Small intestine (tissue), 7 donors: ENCODE measurements around the gene CELF2. TPM values are rescaled to one million over a fixed set of nuclear protein-coding genes. Genes with fewer than 3 reads are reported as not detected.

ENCODE experiments used
- DNase-seq, 2 donors: peaks; one replicate each; pipeline versions ENCODE4 v3.0.0 to v3.0.0-alpha.2; 2013
- FAIRE-seq: peaks from 2 replicates; lab custom pipeline; 2012; peaks lifted over from hg19 to GRCh38; lab: Jason Lieb, UNC
- H3K27ac ChIP-seq, 3 donors: one replicate each; pipeline ENCODE4 v1.5.1; 2013; ENCODE audit warnings: low read length in 2 of 3, mild to moderate bottlenecking in 2 of 3, control low read depth in 1 of 3, inconsistent platforms in 1 of 3, low read depth in 1 of 3, moderate library complexity in 1 of 3
- H3K27me3 ChIP-seq, 3 donors: one replicate each; pipeline ENCODE4 v1.6.1; 2013; ENCODE audit warnings: low read length in 3 of 3, inconsistent platforms in 1 of 3; ENCODE audit not compliant: control insufficient read depth in 3 of 3, insufficient read depth in 3 of 3
- H3K36me3 ChIP-seq, 3 donors: one replicate each; pipeline ENCODE4 v1.6.1; 2013; ENCODE audit warnings: low read length in 3 of 3, inconsistent platforms in 1 of 3, low read depth in 1 of 3, mild to moderate bottlenecking in 1 of 3, moderate library complexity in 1 of 3; ENCODE audit not compliant: control insufficient read depth in 3 of 3, insufficient read depth in 2 of 3
- H3K4me1 ChIP-seq, 3 donors: one replicate each; pipeline ENCODE4 v1.6.1; 2013; ENCODE audit warnings: low read length in 2 of 3, inconsistent platforms in 1 of 3, low read depth in 1 of 3, mild to moderate bottlenecking in 1 of 3, moderate library complexity in 1 of 3; ENCODE audit not compliant: control insufficient read depth in 3 of 3, insufficient read depth in 2 of 3
- H3K4me3 ChIP-seq, 3 donors: one replicate each; pipeline ENCODE4 v1.5.1; 2013; ENCODE audit warnings: low read length in 3 of 3, control low read depth in 1 of 3, inconsistent platforms in 1 of 3, low read depth in 1 of 3, mild to moderate bottlenecking in 1 of 3, moderate library complexity in 1 of 3
- H3K9me3 ChIP-seq, 2 donors: one replicate each; pipeline ENCODE4 v1.6.1; 2013; ENCODE audit warnings: low read depth in 1 of 2, low read length in 1 of 2; ENCODE audit not compliant: control insufficient read depth in 2 of 2, insufficient read depth in 1 of 2
- WGBS, 3 donors: extraction: QIAGEN DNeasy Blood & Tissue Kit; methylation state at CpG; one replicate each; pipeline ENCODE4 v1.1.7; 2013; 5-methylcytosine and 5-hydroxymethylcytosine counted together
- polyA plus RNA-seq, 4 donors: library from polyadenylated mRNA; stranded (reverse) in 3 of 4; unstranded in 1 of 4; fragments of 200-250 nt in 3 of 4; fragments of 120-200 nt in 1 of 4; gene quantifications; one replicate each; pipeline versions ENCODE4 v1.2.1 to v1.2.3, GENCODE V29; 2013
- donor health status: healthy with polysubstance abuse.
- donor health status: control.
- donor health status: control.
- donor health status: Bipolar disorder and iron deficiency.
- donor health status: healthy.

CELF2 gene
- polyA plus RNA-seq, 4 donors: 1.8 to 11.6 (median 6.1) TPM

DNA sequence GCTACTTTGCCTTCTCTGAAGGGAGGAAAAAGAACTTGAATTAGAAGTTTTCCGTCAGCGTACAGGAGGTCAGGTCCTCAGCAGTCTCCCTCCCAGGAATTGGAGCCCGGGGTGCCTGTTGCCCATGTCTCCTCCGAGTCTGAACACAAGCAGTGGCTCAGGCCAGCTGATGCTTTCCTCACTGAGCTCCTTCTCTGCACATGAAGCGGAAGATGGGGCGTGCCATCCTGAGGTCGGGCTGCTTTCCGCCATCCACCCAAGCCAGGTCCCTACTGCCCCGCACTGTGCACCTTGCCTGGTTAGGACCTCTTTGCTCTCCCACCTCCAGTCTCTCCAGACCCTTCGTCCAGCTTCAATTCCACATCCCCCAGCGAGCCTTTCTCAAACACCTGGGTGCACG is 237.5 kb downstream of the CELF2 start:
- H3K4me1 ChIP-seq: no peaks in the 10 kb centered on the region
- 93 to 97% (median 96%) methylated on average over 12 of the region's 12 CpGs for WGBS, 3 donors
- no peaks in the 10 kb centered on the region for H3K9me3 ChIP-seq
- H3K36me3 ChIP-seq: peaks cover 2% of the 10 kb centered on the region in 3 donors
- no peak overlapping the region for H3K4me3 ChIP-seq
- H3K27me3 ChIP-seq: no peaks in the 10 kb centered on the region
- H3K27ac ChIP-seq: no peak overlapping the region
- DNase-seq (no peak), FAIRE-seq (no peak)

DNA sequence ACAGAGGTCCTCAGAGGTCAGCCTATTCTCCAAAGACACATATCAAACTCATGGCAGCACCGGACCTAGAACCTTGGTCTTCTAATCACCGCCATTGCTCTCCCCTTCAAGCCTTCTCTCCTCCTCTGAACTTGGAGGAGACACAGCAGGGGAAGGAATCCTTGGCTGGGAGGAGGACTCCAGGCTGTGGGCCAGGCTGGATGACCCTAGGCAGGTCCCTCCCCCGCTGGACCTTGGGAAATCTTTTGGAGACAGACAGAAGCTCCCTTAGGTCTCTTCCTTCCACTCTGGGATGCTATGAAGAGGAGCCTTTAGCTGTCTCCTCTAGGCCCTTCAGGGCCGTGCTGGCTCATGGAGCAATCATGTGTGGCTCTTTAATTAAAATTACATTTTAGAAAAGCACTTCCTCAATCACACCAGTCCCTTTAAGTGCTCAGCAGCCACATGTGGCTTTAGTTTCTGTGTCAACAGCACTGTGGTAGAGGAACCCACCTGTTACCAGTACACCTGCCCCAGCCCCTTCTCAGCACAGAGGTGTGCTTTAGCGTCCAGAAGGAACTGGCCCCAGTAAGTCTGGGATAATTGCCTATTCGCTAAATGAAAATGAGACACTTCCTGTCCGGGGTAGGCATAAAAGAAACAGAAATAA is 238.2 kb downstream of the CELF2 start:
- WGBS, 3 donors: 78 to 90% (median 84%) methylated on average over 7 of the region's 7 CpGs
- no peaks in the 10 kb centered on the region for H3K4me1 ChIP-seq

DNA sequence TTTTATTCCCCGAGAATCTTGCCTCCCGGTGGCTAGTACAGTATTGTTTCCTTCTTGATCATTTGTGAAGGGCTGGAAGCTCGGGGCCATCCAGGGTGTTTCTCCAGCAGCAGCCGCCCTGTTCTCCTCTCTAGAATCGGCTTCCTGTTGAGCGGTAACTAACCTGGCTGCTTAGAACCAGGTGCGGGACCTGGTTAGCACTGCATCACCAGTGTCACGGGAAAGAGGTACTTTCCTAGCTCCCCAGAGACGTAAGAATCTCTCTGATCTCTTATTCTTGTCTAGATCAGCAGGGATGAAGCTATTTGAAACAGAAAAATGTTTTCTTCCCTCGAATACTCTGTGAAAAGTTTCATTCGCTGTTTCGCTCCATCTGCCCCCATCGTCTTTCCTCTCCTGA is 239.2 kb downstream of the CELF2 start:
- Histone ChIP-seq H3K27ac (no peak overlapping the region), H3K4me3 (no peak overlapping the region), H3K9me3 (no peaks in the 10 kb centered on the region), H3K27me3 (no peaks in the 10 kb centered on the region), H3K36me3 (peaks cover 0 to 4% (median 2%) of the 10 kb centered on the region in 3 donors), H3K4me1 (no peaks in the 10 kb centered on the region)
- 79 to 90% (median 83%) methylated on average over 13 of the region's 13 CpGs for WGBS, 3 donors
- DNase-seq (no peak), FAIRE-seq (no peak)

More for the DNA sequence above, 238.2 kb downstream of the CELF2 start:
- Histone ChIP-seq H3K9me3 (no peaks in the 10 kb centered on the region), H3K4me3 (no peak overlapping the region), H3K27ac (no peak overlapping the region), H3K36me3 (peaks cover 0 to 2% (median 2%) of the 10 kb centered on the region in 3 donors), H3K27me3 (no peaks in the 10 kb centered on the region)
- no peak for FAIRE-seq
- no peak for DNase-seq

DNA sequence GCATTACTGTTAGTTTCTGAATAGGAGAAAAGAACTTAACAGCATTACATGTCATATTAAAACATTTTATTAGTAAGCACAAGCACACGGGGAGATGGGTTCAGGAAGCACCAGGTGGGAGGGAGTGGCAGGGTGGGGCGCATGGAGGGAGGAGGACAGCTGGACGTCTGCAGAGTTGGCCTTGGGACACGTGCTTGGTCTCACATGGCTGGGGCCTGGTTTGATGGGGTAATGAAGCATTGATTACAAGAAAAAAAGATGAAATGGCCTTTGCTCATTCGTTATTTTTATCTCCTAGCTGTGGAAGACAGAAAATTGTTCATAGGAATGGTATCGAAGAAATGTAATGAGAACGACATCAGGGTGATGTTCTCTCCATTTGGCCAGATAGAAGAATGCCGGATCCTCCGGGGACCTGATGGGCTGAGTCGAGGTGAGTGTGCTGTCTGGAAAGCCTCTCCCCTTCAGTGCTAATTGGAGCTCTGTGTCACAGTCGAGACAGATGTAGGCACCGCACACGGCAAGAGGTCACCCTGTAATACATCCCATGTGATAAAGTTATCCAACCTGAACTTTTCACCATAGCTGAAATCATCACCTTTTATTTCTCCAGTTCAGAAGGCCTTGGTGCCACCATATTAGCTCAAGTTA is 239.9 kb downstream of the CELF2 start:
- no peak for DNase-seq

DNA sequence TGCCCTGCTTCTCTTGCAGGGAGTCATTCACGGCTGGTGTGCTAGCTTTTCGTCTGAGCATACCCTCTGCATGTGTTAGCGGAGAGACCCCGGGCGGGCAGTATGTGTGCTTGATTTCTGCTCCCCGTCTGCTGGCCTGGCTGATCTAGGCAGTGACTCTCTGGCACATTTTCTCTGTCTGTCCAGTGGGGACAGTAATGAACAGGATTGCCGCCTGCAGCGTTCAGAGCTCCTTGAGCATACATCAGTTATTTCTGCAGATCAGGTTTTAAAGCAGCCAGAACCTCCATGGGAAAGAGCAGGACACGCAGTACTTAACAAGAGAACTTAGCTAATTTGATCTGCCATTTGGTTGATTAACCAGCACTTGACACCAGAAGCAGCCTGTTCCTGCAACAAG is 242.5 kb downstream of the CELF2 start:
- DNase-seq: no peak
- H3K27ac ChIP-seq: no peak overlapping the region
- no peaks in the 10 kb centered on the region for H3K4me1 ChIP-seq
- H3K9me3 ChIP-seq: no peaks in the 10 kb centered on the region
- 87 to 92% (median 89%) methylated on average over 9 of the region's 9 CpGs for WGBS, 3 donors
- H3K4me3 ChIP-seq: no peak overlapping the region
- H3K36me3 ChIP-seq: peaks cover 0 to 4% (median 2%) of the 10 kb centered on the region in 3 donors
- no peak for FAIRE-seq
- no peaks in the 10 kb centered on the region for H3K27me3 ChIP-seq

More for the DNA sequence above, 239.9 kb downstream of the CELF2 start:
- H3K4me1 ChIP-seq: no peaks in the 10 kb centered on the region
- H3K4me3 ChIP-seq: no peak overlapping the region
- H3K36me3 ChIP-seq: peaks cover 0 to 4% (median 2%) of the 10 kb centered on the region in 3 donors
- no peak overlapping the region for H3K27ac ChIP-seq
- H3K9me3 ChIP-seq: no peaks in the 10 kb centered on the region
- 75 to 84% (median 79%) methylated on average over 13 of the region's 13 CpGs for WGBS, 3 donors
- FAIRE-seq: no peak
- no peaks in the 10 kb centered on the region for H3K27me3 ChIP-seq

DNA sequence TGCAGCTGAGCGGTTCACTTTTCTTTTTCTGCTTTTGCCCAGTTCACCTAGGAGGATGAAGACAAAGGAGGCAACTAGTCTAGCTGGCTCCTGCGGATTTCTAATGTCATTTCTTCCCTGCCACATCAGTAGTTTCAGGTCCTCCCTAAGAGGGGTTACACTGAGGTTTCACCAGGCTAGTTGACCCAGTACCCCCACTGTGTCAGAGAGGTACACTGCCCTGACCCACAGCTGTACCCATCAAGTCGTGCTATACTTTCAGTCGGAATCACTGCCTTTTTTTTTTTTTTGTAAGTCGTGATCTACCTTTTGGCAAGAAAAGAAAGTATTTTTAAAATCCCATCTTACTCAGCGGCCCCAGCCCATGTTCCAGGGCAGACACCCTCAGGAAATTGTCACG is 243.5 kb downstream of the CELF2 start:
- no peak overlapping the region for H3K4me3 ChIP-seq
- DNase-seq (no peak), FAIRE-seq (no peak)
- WGBS, 3 donors: 86 to 87% (median 87%) methylated on average over 7 of the region's 7 CpGs
- no peaks in the 10 kb centered on the region for H3K27me3 ChIP-seq
- peak overlapping the region in 1 of 3 donors; percentile 49 for H3K27ac ChIP-seq
- no peaks in the 10 kb centered on the region for H3K9me3 ChIP-seq
- H3K4me1 ChIP-seq: no peaks in the 10 kb centered on the region
- peaks cover 0 to 4% (median 2%) of the 10 kb centered on the region in 3 donors for H3K36me3 ChIP-seq

DNA sequence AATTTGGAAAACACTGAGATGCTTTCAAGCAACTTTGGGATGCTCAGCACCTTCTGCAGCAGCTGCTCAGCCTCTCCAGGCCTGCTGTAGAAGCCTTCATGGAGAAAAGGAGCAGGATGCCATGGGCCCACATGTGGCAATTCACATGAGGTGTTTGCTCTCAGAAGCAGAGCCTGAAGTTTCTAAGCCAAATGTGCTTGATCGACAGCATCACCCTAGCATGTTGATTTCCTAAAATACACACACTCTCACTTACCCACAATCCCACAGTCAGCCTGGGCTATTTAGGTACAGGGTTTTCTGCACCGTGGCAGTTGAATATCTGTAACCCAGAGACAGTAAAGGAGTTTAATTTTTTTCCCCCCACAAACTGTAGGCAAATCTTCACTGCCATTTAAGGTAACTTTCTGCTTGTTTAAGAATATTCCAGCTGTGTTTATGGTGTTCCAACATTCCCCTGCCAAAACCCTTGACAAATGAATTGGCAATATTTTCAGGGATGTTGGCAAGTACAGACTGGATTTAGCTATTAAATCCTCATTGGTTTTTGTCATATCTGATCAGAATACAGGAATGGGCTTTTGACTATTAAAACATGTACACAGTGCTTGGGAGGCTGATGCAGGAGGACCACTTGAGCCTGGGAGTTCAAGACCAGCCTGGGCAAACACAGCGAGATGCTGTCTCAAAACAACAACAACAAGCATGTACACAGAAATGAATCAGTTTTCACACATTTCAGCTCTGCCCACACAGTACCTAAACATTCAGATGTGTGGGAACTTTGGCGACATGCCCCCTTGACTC is 244.2 kb downstream of the CELF2 start:
- Histone ChIP-seq H3K9me3 (no peaks in the 10 kb centered on the region), H3K27me3 (no peaks in the 10 kb centered on the region), H3K27ac (peak overlapping the region in 1 of 3 donors; percentile 49), H3K4me3 (no peak overlapping the region), H3K36me3 (peaks cover 0 to 4% (median 2%) of the 10 kb centered on the region in 3 donors), H3K4me1 (no peaks in the 10 kb centered on the region)
- DNase-seq (no peak), FAIRE-seq (no peak)
- WGBS, 3 donors: 63 to 88% (median 70%) methylated on average over 4 of the region's 4 CpGs
